ENCODE data around the gene DIAPH1.

Gene DIAPH1

DNA sequence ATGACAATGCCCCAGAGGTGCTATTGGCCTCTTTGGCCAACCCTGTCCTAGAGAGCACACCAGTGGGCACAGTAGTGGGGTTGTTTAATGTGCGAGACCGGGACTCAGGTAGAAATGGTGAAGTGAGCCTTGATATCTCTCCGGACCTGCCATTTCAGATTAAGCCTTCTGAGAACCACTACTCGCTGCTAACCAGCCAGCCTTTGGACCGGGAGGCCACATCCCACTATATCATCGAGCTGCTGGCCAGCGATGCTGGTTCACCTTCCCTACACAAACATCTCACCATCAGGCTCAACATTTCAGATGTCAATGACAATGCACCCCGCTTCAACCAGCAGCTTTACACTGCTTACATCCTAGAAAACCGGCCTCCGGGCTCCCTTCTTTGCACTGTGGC is 128.5 kb downstream of the DIAPH1 start:
- no peaks in the 10 kb centered on the region; the same call in 1 of the 2 replicates for H3K36me3 ChIP-seq (ENCODE audit: low read depth)
- H3K27ac ChIP-seq (ENCODE audit: poor library complexity, severe bottlenecking), result no peak overlapping the region
- peaks cover 22% of the 10 kb centered on the region for H3K4me1 ChIP-seq (ENCODE audit: insufficient read depth, poor library complexity, severe bottlenecking)
- no peaks in the 10 kb centered on the region for H3K27me3 ChIP-seq (ENCODE audit: insufficient read depth, poor library complexity, severe bottlenecking)
- no peak overlapping the region for H3K4me3 ChIP-seq (ENCODE audit: severe bottlenecking)
- H3K9me3 ChIP-seq (ENCODE audit: severe bottlenecking), result no peaks in the 10 kb centered on the region
- ATAC-seq (ENCODE audit: low read depth) (no peak), DNase-seq (ENCODE audit: low spot score) (no peak)
- TF ChIP-seq, protein P1, sequence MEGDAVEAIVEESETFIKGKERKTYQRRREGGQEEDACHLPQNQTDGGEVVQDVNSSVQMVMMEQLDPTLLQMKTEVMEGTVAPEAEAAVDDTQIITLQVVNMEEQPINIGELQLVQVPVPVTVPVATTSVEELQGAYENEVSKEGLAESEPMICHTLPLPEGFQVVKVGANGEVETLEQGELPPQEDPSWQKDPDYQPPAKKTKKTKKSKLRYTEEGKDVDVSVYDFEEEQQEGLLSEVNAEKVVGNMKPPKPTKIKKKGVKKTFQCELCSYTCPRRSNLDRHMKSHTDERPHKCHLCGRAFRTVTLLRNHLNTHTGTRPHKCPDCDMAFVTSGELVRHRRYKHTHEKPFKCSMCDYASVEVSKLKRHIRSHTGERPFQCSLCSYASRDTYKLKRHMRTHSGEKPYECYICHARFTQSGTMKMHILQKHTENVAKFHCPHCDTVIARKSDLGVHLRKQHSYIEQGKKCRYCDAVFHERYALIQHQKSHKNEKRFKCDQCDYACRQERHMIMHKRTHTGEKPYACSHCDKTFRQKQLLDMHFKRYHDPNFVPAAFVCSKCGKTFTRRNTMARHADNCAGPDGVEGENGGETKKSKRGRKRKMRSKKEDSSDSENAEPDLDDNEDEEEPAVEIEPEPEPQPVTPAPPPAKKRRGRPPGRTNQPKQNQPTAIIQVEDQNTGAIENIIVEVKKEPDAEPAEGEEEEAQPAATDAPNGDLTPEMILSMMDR (IDR thresholded peaks at IDR 0.05; ENCODE audit: poor library complexity, severe bottlenecking), result no peak

DNA sequence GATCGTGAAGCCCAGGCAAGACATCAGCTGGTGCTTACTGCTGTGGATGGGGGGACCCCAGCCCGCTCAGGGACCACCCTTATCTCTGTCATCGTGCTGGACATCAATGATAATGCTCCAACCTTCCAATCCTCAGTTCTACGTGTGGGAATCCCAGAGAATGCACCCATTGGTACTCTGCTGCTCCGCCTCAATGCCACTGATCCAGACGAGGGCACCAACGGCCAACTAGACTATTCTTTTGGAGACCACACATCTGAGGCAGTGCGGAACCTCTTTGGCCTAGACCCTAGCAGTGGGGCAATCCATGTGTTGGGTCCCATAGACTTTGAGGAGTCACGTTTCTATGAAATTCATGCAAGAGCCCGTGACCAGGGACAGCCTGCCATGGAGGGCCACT is 129.0 kb downstream of the DIAPH1 start:
- H3K9me3 ChIP-seq (ENCODE audit: severe bottlenecking), result no peaks in the 10 kb centered on the region
- peak overlapping the region; percentile 71 for H3K27ac ChIP-seq (ENCODE audit: poor library complexity, severe bottlenecking)
- no peak overlapping the region for H3K4me3 ChIP-seq (ENCODE audit: severe bottlenecking)
- no peaks in the 10 kb centered on the region; the same call in 1 of the 2 replicates for H3K36me3 ChIP-seq (ENCODE audit: low read depth)
- TF ChIP-seq, protein P1 (IDR thresholded peaks at IDR 0.05; ENCODE audit: poor library complexity, severe bottlenecking), result no peak
- H3K4me1 ChIP-seq (ENCODE audit: insufficient read depth, poor library complexity, severe bottlenecking), result peaks cover 22% of the 10 kb centered on the region
- DNase-seq (ENCODE audit: low spot score) (no peak), ATAC-seq (ENCODE audit: low read depth) (no peak)
- no peaks in the 10 kb centered on the region for H3K27me3 ChIP-seq (ENCODE audit: insufficient read depth, poor library complexity, severe bottlenecking)

DNA sequence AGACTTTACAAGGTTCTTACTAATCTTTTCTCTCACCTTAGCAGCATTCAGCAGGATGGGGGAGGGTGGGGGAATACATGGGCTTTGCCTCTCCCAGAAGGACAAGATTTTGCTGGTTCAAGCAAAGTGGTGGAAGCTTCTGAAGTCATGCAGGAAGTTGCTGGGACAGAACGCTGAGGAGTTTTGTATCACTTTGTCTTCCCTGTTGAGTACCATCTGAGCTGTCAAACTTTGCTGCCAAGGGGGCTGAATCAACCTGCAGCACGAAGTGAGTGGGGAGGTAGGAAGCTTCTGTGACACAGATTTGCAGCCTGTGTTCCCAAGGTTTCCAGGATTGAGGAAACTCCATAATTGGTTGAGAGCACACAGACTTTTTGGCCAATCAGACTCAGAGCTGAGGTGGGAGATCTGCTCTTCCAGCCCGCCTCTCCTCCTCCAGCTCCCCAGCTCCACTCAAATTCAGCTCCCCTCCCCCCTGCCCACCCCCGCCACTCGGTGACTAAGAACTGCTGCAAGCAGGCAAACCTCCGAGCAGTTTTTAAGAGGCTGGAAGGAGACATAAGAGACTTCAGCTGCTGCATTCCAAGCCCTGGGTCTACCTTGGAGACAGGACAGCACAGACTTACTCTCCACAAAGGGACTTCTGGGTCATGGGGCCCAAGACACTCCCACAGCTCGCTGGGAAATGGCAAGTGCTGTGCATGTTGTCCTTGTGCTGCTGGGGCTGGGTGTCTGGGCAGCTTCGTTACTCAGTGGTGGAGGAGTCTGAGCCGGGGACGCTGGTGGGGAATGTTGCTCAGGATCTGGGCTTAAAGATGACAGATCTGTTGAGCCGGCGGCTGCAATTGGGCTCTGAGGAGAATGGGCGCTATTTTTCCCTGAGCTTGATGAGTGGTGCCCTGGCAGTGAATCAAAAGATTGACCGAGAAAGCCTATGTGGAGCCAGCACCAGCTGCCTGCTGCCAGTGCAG is 129.9 kb downstream of the DIAPH1 start, which contains the start of gene PCDHGC5:
Gene PCDHGC5, plus strand, starts transcription at position 491 of the 971 bp plus-strand sequence. Its CDS starts 160 bp downstream, at position 651.
- H3K9me3 ChIP-seq (ENCODE audit: severe bottlenecking), result no peaks in the 10 kb centered on the region
- H3K27ac ChIP-seq (ENCODE audit: poor library complexity, severe bottlenecking), result peak within 1 kb of the TSS; percentile 71
- H3K27me3 ChIP-seq (ENCODE audit: insufficient read depth, poor library complexity, severe bottlenecking), result no peaks in the 10 kb centered on the region
- H3K4me3 ChIP-seq (ENCODE audit: severe bottlenecking), result no peak within 1 kb of the TSS
- ATAC-seq (ENCODE audit: low read depth) (peak; percentile 80), DNase-seq (ENCODE audit: low spot score) (no peak)
- TF ChIP-seq, protein P1 (IDR thresholded peaks at IDR 0.05; ENCODE audit: poor library complexity, severe bottlenecking), result no peak
- no peaks in the 10 kb centered on the region; the same call in 1 of the 2 replicates for H3K36me3 ChIP-seq (ENCODE audit: low read depth)
- peaks cover 24% of the 10 kb centered on the region for H3K4me1 ChIP-seq (ENCODE audit: insufficient read depth, poor library complexity, severe bottlenecking)

DNA sequence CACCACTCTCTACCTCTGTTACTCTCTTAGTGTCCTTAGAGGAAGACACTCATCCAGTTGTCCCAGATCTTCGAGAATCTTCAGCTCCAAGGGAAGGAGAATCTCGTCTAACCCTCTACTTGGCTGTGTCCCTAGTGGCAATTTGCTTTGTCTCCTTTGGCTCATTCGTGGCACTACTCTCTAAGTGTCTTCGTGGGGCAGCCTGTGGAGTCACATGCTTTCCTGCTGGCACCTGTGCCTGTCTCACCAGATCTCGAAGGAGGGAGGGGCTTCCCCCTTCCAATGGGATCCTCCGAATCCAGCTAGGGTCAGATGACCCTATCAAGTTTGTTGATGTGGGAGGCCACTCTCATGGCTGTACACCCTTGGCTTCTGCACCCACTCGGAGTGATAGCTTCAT is 131.7 kb downstream of the DIAPH1 start:
- peaks cover 24% of the 10 kb centered on the region for H3K4me1 ChIP-seq (ENCODE audit: insufficient read depth, poor library complexity, severe bottlenecking)
- no peak overlapping the region for H3K4me3 ChIP-seq (ENCODE audit: severe bottlenecking)
- no peak for DNase-seq (ENCODE audit: low spot score)
- TF ChIP-seq, protein P1 (IDR thresholded peaks at IDR 0.05; ENCODE audit: poor library complexity, severe bottlenecking), result no peak
- no peaks in the 10 kb centered on the region; the same call in 1 of the 2 replicates for H3K36me3 ChIP-seq (ENCODE audit: low read depth)
- H3K27ac ChIP-seq (ENCODE audit: poor library complexity, severe bottlenecking), result no peak overlapping the region
- no peaks in the 10 kb centered on the region for H3K9me3 ChIP-seq (ENCODE audit: severe bottlenecking)
- H3K27me3 ChIP-seq (ENCODE audit: insufficient read depth, poor library complexity, severe bottlenecking), result no peaks in the 10 kb centered on the region
- ATAC-seq (ENCODE audit: low read depth), result no peak

Data from RWPE2 (cell line).